ENCODE data around the gene PRX.

The PRX gene

GRCh38 chr19:40425450-40426287, 12.5 kb upstream of the PRX start, which contains the start of gene SERTAD1:
TSS of gene SERTAD1 (minus strand) at chr19:40425992. CDS start at chr19:40423546, 2,446 bp downstream.
- Histone ChIP-seq H3K18ac (ENCODE audit: low read length) (peak within 1 kb of the TSS; percentile 72), H2BK120ac (ENCODE audit: insufficient read depth, low read length, poor library complexity) (peak within 1 kb of the TSS; percentile 27), H3K36me3 (ENCODE audit: control insufficient read depth in 1 of 2, insufficient read depth in 2 of 2, low read length in 2 of 2) (peaks cover 10% of the 10 kb centered on the region in 2 experiments), H3K9ac (ENCODE audit: low read length) (peak within 1 kb of the TSS; percentile 88), H3K9me3 (ENCODE audit: insufficient read depth, low read depth, low read length) (no peaks in the 10 kb centered on the region), H4K91ac (ENCODE audit: low read depth, low read length) (peak within 1 kb of the TSS; percentile 80), H4K12ac (ENCODE audit: low read depth, low read length) (peak within 1 kb of the TSS; percentile 9), H2BK12ac (ENCODE audit: low read length) (peak within 1 kb of the TSS; percentile 4), H3K14ac (ENCODE audit: low read length) (peak within 1 kb of the TSS; percentile 83), H3K4me2 (ENCODE audit: low read length) (peak within 1 kb of the TSS; percentile 97), H2AK5ac (ENCODE audit: low read length) (peak within 1 kb of the TSS; percentile 40), H3K4me3 (ENCODE audit: low read depth, low read length) (peak within 1 kb of the TSS; percentile 79), H4K8ac (ENCODE audit: low read depth, low read length) (peak within 1 kb of the TSS; percentile 82), H3K27me3 (ENCODE audit: insufficient read depth, low read length) (no peaks in the 10 kb centered on the region), H3K4ac (ENCODE audit: low read depth, low read length) (peak within 1 kb of the TSS; percentile 59), H3K4me1 (ENCODE audit: control insufficient read depth in 1 of 2, insufficient read depth in 2 of 2, low read length in 2 of 2) (peaks cover 5 to 10% of the 10 kb centered on the region in 2 experiments), H2AFZ (ENCODE audit: insufficient read depth, low read length, poor library complexity) (peak within 1 kb of the TSS; percentile 32), H3K79me2 (ENCODE audit: control insufficient read depth, insufficient read depth, low read length, poor library complexity) (peaks cover 15% of the 10 kb centered on the region), H3K27ac (ENCODE audit: low read depth, low read length) (peak within 1 kb of the TSS; percentile 99), H3K23ac (ENCODE audit: low read length) (no peak within 1 kb of the TSS), H2BK5ac (ENCODE audit: low read depth, low read length, poor library complexity) (peak within 1 kb of the TSS; percentile 98), H3K79me1 (ENCODE audit: low read length) (peaks cover 18% of the 10 kb centered on the region)
- WGBS (ENCODE audit: extremely low coverage, insufficient coverage, insufficient read length): no CpG with 5 or more reads among the region's 75 CpGs
- DNase-seq: peak; percentile 99 to 100

DNA sequence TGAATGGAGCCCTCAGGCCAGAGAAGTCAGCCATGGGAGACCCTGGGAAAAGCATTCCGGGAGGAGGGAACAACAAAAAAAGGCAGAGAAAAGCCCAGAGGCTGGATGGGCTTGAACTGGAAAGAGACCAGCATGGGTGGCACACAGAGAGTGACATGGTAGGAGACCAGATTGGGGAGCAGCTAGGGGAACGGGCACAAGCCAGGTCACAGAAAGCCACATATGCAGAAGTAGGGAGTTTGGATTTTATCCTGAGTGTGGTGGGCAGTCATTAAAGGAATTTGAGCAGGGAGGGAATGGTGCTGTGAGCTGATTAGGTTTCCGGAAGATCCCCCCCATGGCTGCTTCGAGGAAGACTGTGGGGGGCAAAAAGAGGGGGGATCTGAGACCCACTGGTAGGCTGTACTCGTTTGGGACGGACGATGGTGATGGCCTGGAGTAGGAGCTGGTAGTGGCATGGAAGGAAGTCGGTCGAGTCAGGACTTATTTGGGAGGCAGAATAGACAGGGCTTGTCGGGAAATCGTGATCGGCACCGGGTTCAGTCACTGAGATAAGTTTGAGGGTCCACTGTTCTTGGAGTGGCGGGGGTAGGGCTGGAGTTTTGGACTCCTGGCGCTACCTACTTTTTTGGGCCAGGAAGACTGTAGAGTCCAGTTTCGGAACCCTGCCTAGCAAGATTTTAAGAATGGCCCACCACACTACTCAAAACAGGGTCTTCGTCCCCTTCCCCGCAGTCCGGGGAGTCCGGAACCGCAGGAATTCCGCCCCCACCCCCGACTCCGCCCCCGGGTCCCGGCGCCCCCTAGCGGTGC, 11.7 kb upstream of the PRX start:
- H3K27me3 ChIP-seq (ENCODE audit: insufficient read depth, low read length): no peaks in the 10 kb centered on the region
- peaks cover 19% of the 10 kb centered on the region for H3K79me1 ChIP-seq (ENCODE audit: low read length)
- peak overlapping the region; percentile 27 for H2BK120ac ChIP-seq (ENCODE audit: insufficient read depth, low read length, poor library complexity)
- H3K14ac ChIP-seq (ENCODE audit: low read length): peak overlapping the region; percentile 83
- peak in 1 of 2 donors; percentile 27 for DNase-seq
- peaks cover 5 to 10% of the 10 kb centered on the region in 2 experiments for H3K4me1 ChIP-seq (ENCODE audit: control insufficient read depth in 1 of 2, insufficient read depth in 2 of 2, low read length in 2 of 2)
- peak overlapping the region; percentile 98 for H2BK5ac ChIP-seq (ENCODE audit: low read depth, low read length, poor library complexity)
- H3K27ac ChIP-seq (ENCODE audit: low read depth, low read length): peak overlapping the region; percentile 99
- H3K4ac ChIP-seq (ENCODE audit: low read depth, low read length): peak overlapping the region; percentile 59
- H4K8ac ChIP-seq (ENCODE audit: low read depth, low read length): peak overlapping the region; percentile 82
- H4K91ac ChIP-seq (ENCODE audit: low read depth, low read length): peak overlapping the region; percentile 80
- H3K18ac ChIP-seq (ENCODE audit: low read length): peak overlapping the region; percentile 60
- H2AFZ ChIP-seq (ENCODE audit: insufficient read depth, low read length, poor library complexity): peak overlapping the region; percentile 32
- H3K9ac ChIP-seq (ENCODE audit: low read length): peak overlapping the region; percentile 88
- WGBS (ENCODE audit: extremely low coverage, insufficient coverage, insufficient read length): no CpG with 5 or more reads among the region's 28 CpGs
- peak overlapping the region; percentile 19 for H2BK12ac ChIP-seq (ENCODE audit: low read length)
- peak overlapping the region; percentile 40 for H2AK5ac ChIP-seq (ENCODE audit: low read length)
- H3K9me3 ChIP-seq (ENCODE audit: insufficient read depth, low read depth, low read length): no peaks in the 10 kb centered on the region
- peaks cover 15% of the 10 kb centered on the region for H3K79me2 ChIP-seq (ENCODE audit: control insufficient read depth, insufficient read depth, low read length, poor library complexity)
- H4K12ac ChIP-seq (ENCODE audit: low read depth, low read length): peak overlapping the region; percentile 9
- peak overlapping the region; percentile 79 for H3K4me3 ChIP-seq (ENCODE audit: low read depth, low read length)
- peak overlapping the region; percentile 94 for H3K4me2 ChIP-seq (ENCODE audit: low read length)
- H3K36me3 ChIP-seq (ENCODE audit: control insufficient read depth in 1 of 2, insufficient read depth in 2 of 2, low read length in 2 of 2): peaks cover 10% of the 10 kb centered on the region in 2 experiments
- no peak overlapping the region for H3K23ac ChIP-seq (ENCODE audit: low read length)

DNA sequence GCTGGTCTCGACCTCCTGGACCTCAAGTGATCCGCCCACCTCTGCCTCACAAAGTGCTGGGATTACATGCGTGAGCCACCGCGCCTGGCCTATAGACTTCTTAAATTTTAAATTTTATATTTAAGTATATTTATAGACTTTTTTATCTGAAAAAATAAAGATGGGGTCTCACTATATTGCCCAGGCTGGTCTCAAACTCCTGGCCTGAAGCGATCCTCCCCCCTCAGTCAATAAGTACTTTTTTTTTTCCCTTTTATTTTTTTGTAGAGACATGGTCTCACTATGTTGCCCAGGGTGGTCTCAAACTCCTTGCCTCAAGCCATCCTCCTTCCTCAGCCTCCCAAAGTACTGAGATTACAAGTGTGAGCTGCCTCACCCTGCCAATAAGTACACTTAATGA, 10.8 kb upstream of the PRX start:
- no peak for DNase-seq
- peaks cover 5 to 10% of the 10 kb centered on the region in 2 experiments for H3K4me1 ChIP-seq (ENCODE audit: control insufficient read depth in 1 of 2, insufficient read depth in 2 of 2, low read length in 2 of 2)
- H4K91ac ChIP-seq (ENCODE audit: low read depth, low read length): no peak overlapping the region
- no peak overlapping the region for H2AK5ac ChIP-seq (ENCODE audit: low read length)
- WGBS (ENCODE audit: extremely low coverage, insufficient coverage, insufficient read length): no CpG with 5 or more reads among the region's 6 CpGs
- H3K36me3 ChIP-seq (ENCODE audit: control insufficient read depth in 1 of 2, insufficient read depth in 2 of 2, low read length in 2 of 2): peaks cover 10% of the 10 kb centered on the region in 2 experiments
- no peak overlapping the region for H2BK120ac ChIP-seq (ENCODE audit: insufficient read depth, low read length, poor library complexity)
- no peaks in the 10 kb centered on the region for H3K27me3 ChIP-seq (ENCODE audit: insufficient read depth, low read length)
- no peaks in the 10 kb centered on the region for H3K9me3 ChIP-seq (ENCODE audit: insufficient read depth, low read depth, low read length)
- H2BK12ac ChIP-seq (ENCODE audit: low read length): no peak overlapping the region
- H3K23ac ChIP-seq (ENCODE audit: low read length): no peak overlapping the region
- H2AFZ ChIP-seq (ENCODE audit: insufficient read depth, low read length, poor library complexity): no peak overlapping the region
- no peak overlapping the region for H3K18ac ChIP-seq (ENCODE audit: low read length)
- no peak overlapping the region for H4K12ac ChIP-seq (ENCODE audit: low read depth, low read length)
- H3K27ac ChIP-seq (ENCODE audit: low read depth, low read length): no peak overlapping the region
- no peak overlapping the region for H3K14ac ChIP-seq (ENCODE audit: low read length)
- H4K8ac ChIP-seq (ENCODE audit: low read depth, low read length): no peak overlapping the region
- peaks cover 15% of the 10 kb centered on the region for H3K79me2 ChIP-seq (ENCODE audit: control insufficient read depth, insufficient read depth, low read length, poor library complexity)
- no peak overlapping the region for H2BK5ac ChIP-seq (ENCODE audit: low read depth, low read length, poor library complexity)
- no peak overlapping the region for H3K4me2 ChIP-seq (ENCODE audit: low read length)
- H3K4ac ChIP-seq (ENCODE audit: low read depth, low read length): peak overlapping the region; percentile 59
- no peak overlapping the region for H3K4me3 ChIP-seq (ENCODE audit: low read depth, low read length)
- no peak overlapping the region for H3K9ac ChIP-seq (ENCODE audit: low read length)
- peaks cover 19% of the 10 kb centered on the region for H3K79me1 ChIP-seq (ENCODE audit: low read length)

- no CpG with 5 or more reads among the region's 31 CpGs for WGBS (ENCODE audit: extremely low coverage, insufficient coverage, insufficient read length)
Observed at GRCh38 chr19:40422748-40423566, 9.8 kb upstream of the PRX start.

More at GRCh38 chr19:40422748-40423566, 9.8 kb upstream of the PRX start:
- no peak for DNase-seq
- H3K4me3 ChIP-seq (ENCODE audit: low read depth, low read length): no peak overlapping the region
- H4K8ac ChIP-seq (ENCODE audit: low read depth, low read length): no peak overlapping the region
- H2AFZ ChIP-seq (ENCODE audit: insufficient read depth, low read length, poor library complexity): no peak overlapping the region
- no peak overlapping the region for H4K12ac ChIP-seq (ENCODE audit: low read depth, low read length)
- no peak overlapping the region for H2AK5ac ChIP-seq (ENCODE audit: low read length)
- peaks cover 10% of the 10 kb centered on the region in 2 experiments for H3K36me3 ChIP-seq (ENCODE audit: control insufficient read depth in 1 of 2, insufficient read depth in 2 of 2, low read length in 2 of 2)
- H3K23ac ChIP-seq (ENCODE audit: low read length): no peak overlapping the region
- H3K4me2 ChIP-seq (ENCODE audit: low read length): no peak overlapping the region
- H3K27ac ChIP-seq (ENCODE audit: low read depth, low read length): no peak overlapping the region
- no peaks in the 10 kb centered on the region for H3K27me3 ChIP-seq (ENCODE audit: insufficient read depth, low read length)
- H2BK5ac ChIP-seq (ENCODE audit: low read depth, low read length, poor library complexity): no peak overlapping the region
- H3K79me2 ChIP-seq (ENCODE audit: control insufficient read depth, insufficient read depth, low read length, poor library complexity): peaks cover 15% of the 10 kb centered on the region
- no peaks in the 10 kb centered on the region for H3K9me3 ChIP-seq (ENCODE audit: insufficient read depth, low read depth, low read length)
- H3K18ac ChIP-seq (ENCODE audit: low read length): peak overlapping the region; percentile 5
- no peak overlapping the region for H3K9ac ChIP-seq (ENCODE audit: low read length)
- peak overlapping the region; percentile 24 for H3K4ac ChIP-seq (ENCODE audit: low read depth, low read length)
- no peak overlapping the region for H2BK120ac ChIP-seq (ENCODE audit: insufficient read depth, low read length, poor library complexity)
- H4K91ac ChIP-seq (ENCODE audit: low read depth, low read length): no peak overlapping the region
- H3K79me1 ChIP-seq (ENCODE audit: low read length): peaks cover 19% of the 10 kb centered on the region
- peaks cover 5 to 10% of the 10 kb centered on the region in 2 experiments for H3K4me1 ChIP-seq (ENCODE audit: control insufficient read depth in 1 of 2, insufficient read depth in 2 of 2, low read length in 2 of 2)
- H2BK12ac ChIP-seq (ENCODE audit: low read length): no peak overlapping the region
- H3K14ac ChIP-seq (ENCODE audit: low read length): no peak overlapping the region

Measured in trophoblast cell (in vitro differentiated cells and primary cell).